Chondrocyte (in vitro differentiated cells): ENCODE data around the gene NDUFA13. TPM values are rescaled to one million over a fixed set of nuclear protein-coding genes. Genes with fewer than 3 reads are reported as not detected.

ENCODE experiments used
- DNase-seq: peaks from one replicate; pipeline ENCODE4 v3.0.0; 2021; ENCODE audit warnings: mixed read lengths, low spot score
- H3K27ac Mint-ChIP-seq: one replicate; pipeline ENCODE4 v1.8.0; 2021; ENCODE audit warnings: mild to moderate bottlenecking, moderate library complexity, mixed read lengths; ENCODE audit not compliant: unreplicated experiment
- H3K27me3 Mint-ChIP-seq: 2 replicates; pipeline ENCODE4 v1.8.0; 2021; ENCODE audit warnings: low read depth, mixed read lengths
- H3K36me3 Mint-ChIP-seq: 2 replicates; pipeline ENCODE4 v1.8.0; 2021; ENCODE audit warnings: low read depth, mixed read lengths
- H3K4me1 Mint-ChIP-seq: 2 replicates; pipeline ENCODE4 v1.8.0; 2021; ENCODE audit warnings: low read depth, mild to moderate bottlenecking, mixed read lengths
- H3K4me3 Mint-ChIP-seq: one replicate; pipeline ENCODE4 v1.8.0; 2021; ENCODE audit warnings: mild to moderate bottlenecking, moderate library complexity, mixed read lengths; ENCODE audit not compliant: unreplicated experiment
- H3K9me3 Mint-ChIP-seq: 2 replicates; pipeline ENCODE4 v1.8.0; 2021; ENCODE audit warnings: low read depth, mixed read lengths
- CTCF ChIP-seq: fragments of 200-600 bp; sonication (generic); IDR thresholded peaks from 2 replicates; pipeline ENCODE4 v1.5.0; 2021; ENCODE audit warnings: antibody characterized with exemption, mild to moderate bottlenecking, moderate library complexity
- total RNA-seq: library from RNA; stranded (reverse); gene quantifications from 3 replicates; pipeline ENCODE4 v1.2.1, GENCODE V29; 2021

The NDUFA13 gene
- total RNA-seq, 1 donor from 2014 or later, result 313 TPM

DNA sequence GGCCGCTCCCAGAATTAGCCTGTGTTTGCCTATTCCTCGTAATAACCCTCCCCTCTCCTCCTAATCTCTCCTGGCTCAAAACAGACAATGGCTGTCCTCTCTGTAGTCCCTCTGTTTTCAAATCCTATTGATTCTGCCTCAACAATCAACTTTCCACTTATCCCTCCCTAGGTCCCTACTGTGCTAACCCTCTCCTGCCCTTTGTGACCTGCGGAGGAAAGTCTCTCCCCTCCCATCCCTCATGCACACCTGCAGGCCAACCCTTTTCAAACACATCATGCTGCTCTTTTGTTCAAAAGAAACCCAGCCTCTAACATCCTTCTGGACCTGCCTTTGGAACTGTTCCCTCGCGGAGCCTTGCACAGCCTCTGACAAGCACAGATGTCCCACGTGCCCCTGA, 59.4 kb downstream of the NDUFA13 start:
- H3K4me3 Mint-ChIP-seq, result no peak overlapping the region
- H3K27ac Mint-ChIP-seq, result no peak overlapping the region
- H3K4me1 Mint-ChIP-seq, result no peaks in the 10 kb centered on the region
- no peaks in the 10 kb centered on the region for H3K9me3 Mint-ChIP-seq
- no peak for TF ChIP-seq CTCF
- no peak for DNase-seq
- no peaks in the 10 kb centered on the region for H3K27me3 Mint-ChIP-seq
- H3K36me3 Mint-ChIP-seq, result no peaks in the 10 kb centered on the region

Other genes with a start within 250 kb of the NDUFA13 start
- 2.7 to 5.9 TPM (median 3.7 TPM) in 3 replicates for gene TM6SF2, start 242.9 kb upstream of the NDUFA13 start, total RNA-seq
- gene SUGP1, start 195.7 kb upstream of the NDUFA13 start, total RNA-seq, result 40.7 to 50.1 TPM (median 45.0 TPM) in 3 replicates
- 41.7 to 54.0 TPM (median 45.4 TPM) in 3 replicates for gene MAU2, start 195.4 kb upstream of the NDUFA13 start, total RNA-seq
- 68.9 to 83.7 TPM (median 82.6 TPM) in 3 replicates for gene GATAD2A, start 110.5 kb upstream of the NDUFA13 start, total RNA-seq
- 1.3 to 1.8 TPM (median 1.4 TPM) in 3 replicates for gene TSSK6, start 677 bp upstream of the NDUFA13 start, total RNA-seq
- gene YJEFN3, start 12.7 kb downstream of the NDUFA13 start, total RNA-seq, result 3.6 to 5.3 TPM (median 4.0 TPM) in 3 replicates
- gene CILP2, start 22.0 kb downstream of the NDUFA13 start, total RNA-seq, result 5.8 to 12.7 TPM (median 11.7 TPM) in 3 replicates
- gene PBX4, start 102.5 kb downstream of the NDUFA13 start, total RNA-seq, result 1.1 to 1.5 TPM (median 1.2 TPM) in 3 replicates
- gene LPAR2, start 112.0 kb downstream of the NDUFA13 start, total RNA-seq, result 8.1 to 9.5 TPM (median 8.2 TPM) in 3 replicates
- gene GMIP, start 127.4 kb downstream of the NDUFA13 start, total RNA-seq, result 18.0 to 19.5 TPM (median 18.3 TPM) in 3 replicates
- gene ATP13A1, start 147.5 kb downstream of the NDUFA13 start, total RNA-seq, result 48.1 to 68.3 TPM (median 48.8 TPM) in 3 replicates
- 5.4 to 9.8 TPM (median 6.2 TPM) in 3 replicates for gene ZNF101, start 152.6 kb downstream of the NDUFA13 start, total RNA-seq
- gene ZNF14, start 216.9 kb downstream of the NDUFA13 start, total RNA-seq, result 3.3 to 5.0 TPM (median 3.4 TPM) in 3 replicates